CD8-positive, alpha-beta memory T cell (primary cell): Measurements from ENCODE around the gene SMIM14. TPM values are rescaled to one million over a fixed set of nuclear protein-coding genes. Genes with fewer than 3 reads are reported as not detected.
A peak's percentile ranks its signal among the peaks of the same experiment; 100 is the strongest.
"Not testable (repeated sequence)": the region's sequence is repeated elsewhere in the genome, so short reads cannot be mapped to it uniquely, and the experiment has no call there.

Experiments used
- CTCF ChIA-PET: fragments of 350-600 bp; sonication (Branson Sonifier 250); formaldehyde crosslinking; loops from one replicate; lab custom pipeline; 2021; ENCODE audit warnings: antibody characterized with exemption; lab: Charles Lee
- POLR2A ChIA-PET: fragments of 350-600 bp; sonication (Branson Sonifier 250); formaldehyde crosslinking; loops from one replicate; lab custom pipeline; 2021; ENCODE audit warnings: antibody characterized with exemption; lab: Charles Lee
- DNase-seq, 5 donors: peaks; one replicate each; pipeline versions ENCODE4 v3.0.0 to v3.0.0-alpha.2; 2020 to 2022; ENCODE audit warnings: mixed read lengths in 1 of 5
- H3K27ac ChIP-seq: one replicate; pipeline ENCODE4 v1.7.0; 2013; ENCODE audit warnings: low read depth, mild to moderate bottlenecking, low read length, moderate library complexity
- H3K27me3 ChIP-seq: 2 replicates; pipeline ENCODE4 v1.7.0; 2013; ENCODE audit warnings: low read length, mild to moderate bottlenecking; ENCODE audit not compliant: insufficient read depth, poor library complexity, severe bottlenecking
- H3K36me3 ChIP-seq: 2 replicates; pipeline ENCODE4 v1.7.0; 2013; ENCODE audit warnings: mild to moderate bottlenecking, low read length, moderate library complexity; ENCODE audit not compliant: insufficient read depth
- H3K4me1 ChIP-seq: 2 replicates; pipeline ENCODE4 v1.7.0; 2013; ENCODE audit warnings: mild to moderate bottlenecking, low read length, moderate library complexity; ENCODE audit not compliant: insufficient read depth
- H3K4me3 ChIP-seq: 2 replicates; pipeline ENCODE4 v1.7.0; 2013; ENCODE audit warnings: mild to moderate bottlenecking, low read length
- H3K9me3 ChIP-seq: 2 replicates; pipeline ENCODE4 v1.7.0; 2013; ENCODE audit warnings: mild to moderate bottlenecking, low read length
- H3K27ac Mint-ChIP-seq, 8 donors: one replicate each; pipeline ENCODE4 v1.8.0; 2020 to 2021; ENCODE audit warnings: mixed read lengths in 8 of 8, mild to moderate bottlenecking in 6 of 8, inconsistent platforms in 3 of 8, moderate library complexity in 3 of 8
- H3K27me3 Mint-ChIP-seq, 2 donors: one replicate each; pipeline ENCODE4 v1.8.0; 2020 to 2021; ENCODE audit warnings: mixed read lengths in 2 of 2, mild to moderate bottlenecking in 1 of 2, moderate library complexity in 1 of 2
- H3K36me3 Mint-ChIP-seq, 3 donors: one replicate each; pipeline ENCODE4 v1.8.0; 2020 to 2021; ENCODE audit warnings: mixed read lengths in 3 of 3, inconsistent platforms in 1 of 3, mild to moderate bottlenecking in 1 of 3
- H3K4me1 Mint-ChIP-seq, 3 donors: one replicate each; pipeline ENCODE4 v1.8.0; 2020 to 2021; ENCODE audit warnings: mixed read lengths in 3 of 3, inconsistent platforms in 1 of 3, mild to moderate bottlenecking in 1 of 3
- H3K4me3 Mint-ChIP-seq, 7 donors: one replicate each; pipeline ENCODE4 v1.8.0; 2020 to 2021; ENCODE audit warnings: mixed read lengths in 7 of 7, mild to moderate bottlenecking in 6 of 7, moderate library complexity in 4 of 7, inconsistent platforms in 2 of 7
- H3K9me3 Mint-ChIP-seq, 5 donors: one replicate each; pipeline ENCODE4 v1.8.0; 2020 to 2022; ENCODE audit warnings: mixed read lengths in 5 of 5, mild to moderate bottlenecking in 3 of 5, moderate library complexity in 2 of 5, inconsistent platforms in 1 of 5
- polyA plus RNA-seq: library from polyadenylated mRNA; unstranded; fragments of 300-500 nt; fragmentation: Illumina TruSeq; gene quantifications from one replicate; pipeline ENCODE4 v1.2.3, GENCODE V29; 2021
- total RNA-seq, 2 experiments: library from RNA; stranded (reverse); gene quantifications; one replicate each; pipeline ENCODE4 v1.2.3, GENCODE V29; 2021

The SMIM14 gene
- total and polyA plus RNA-seq, 3 experiments from 2014 or later, result 2.2 to 46.4 (median 2.2) TPM

DNA sequence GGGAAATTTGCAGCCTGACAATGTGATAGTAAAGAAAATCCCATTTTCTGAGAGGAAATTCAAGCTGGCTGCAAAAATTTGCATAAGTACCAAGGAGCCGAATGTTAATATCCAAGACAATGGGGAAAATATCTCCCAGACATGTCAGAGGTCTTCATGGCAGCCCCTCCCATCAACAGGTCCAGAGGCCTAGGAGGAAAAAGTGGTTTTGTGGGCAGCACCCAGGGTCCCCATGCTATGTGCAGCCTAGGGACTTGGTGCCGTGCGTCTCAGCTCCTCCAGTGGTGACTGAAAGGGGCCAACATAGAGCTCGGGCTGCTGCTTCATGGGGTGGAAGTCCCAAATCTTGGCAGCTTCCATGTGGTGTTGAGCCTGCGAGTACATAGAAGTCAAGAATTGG lies 105.1 kb downstream of the SMIM14 start:
- Histone ChIP-seq H3K27ac (no peak overlapping the region), H3K27me3 (no peaks in the 10 kb centered on the region), H3K4me3 (no peak overlapping the region), H3K4me1 (no peaks in the 10 kb centered on the region), H3K36me3 (no peaks in the 10 kb centered on the region), H3K9me3 (no peaks in the 10 kb centered on the region)
- ChIA-PET CTCF (no interaction called here), POLR2A (interaction anchor here (0.5 kb wide), 1 partner anchor 317 kb away, joined by 4 read pairs; no protein-coding TSS in a partner anchor)
- H3K4me1 Mint-ChIP-seq, result peaks cover under 1 to 7% (median 2%) of the 10 kb centered on the region in 3 donors
- peaks cover 10 to 33% (median 13%) of the 10 kb centered on the region in 3 donors for H3K36me3 Mint-ChIP-seq
- no peak overlapping the region for H3K4me3 Mint-ChIP-seq
- peaks cover 6 to 20% (median 13%) of the 10 kb centered on the region in 5 donors for H3K9me3 Mint-ChIP-seq
- H3K27me3 Mint-ChIP-seq, result no peaks in the 10 kb centered on the region
- no peak overlapping the region for H3K27ac Mint-ChIP-seq
- DNase-seq, result no peak

- CTCF ChIA-PET, result not testable (repeated sequence)
Measured at GRCh38 chr4:39532237-39532636, 106.4 kb downstream of the SMIM14 start.

DNA sequence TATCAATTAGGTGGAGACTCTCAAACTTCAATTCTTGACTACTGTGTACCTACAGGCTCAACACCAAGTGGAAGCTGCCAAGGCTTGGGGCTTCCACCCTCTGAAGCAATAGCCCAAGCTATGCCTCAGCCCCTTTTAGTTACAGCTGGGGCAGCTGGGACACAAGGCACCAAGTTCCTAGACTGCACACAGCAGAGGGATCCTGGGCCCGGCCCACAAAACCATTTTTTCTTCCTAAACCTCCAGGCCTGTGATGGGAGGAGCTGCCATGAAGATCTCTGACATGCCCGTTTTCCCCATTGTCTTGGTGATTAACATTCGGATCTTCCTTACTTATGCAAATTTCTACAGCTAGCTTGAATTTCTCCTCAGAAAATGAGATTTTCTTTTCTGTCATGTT lies 108.0 kb downstream of the SMIM14 start:
- POLR2A ChIA-PET, result no interaction called here
- Mint-ChIP-seq H3K27ac (peak overlapping the region in 1 of 8 donors; percentile 43), H3K9me3 (peaks cover 6 to 20% (median 13%) of the 10 kb centered on the region in 5 donors), H3K27me3 (no peaks in the 10 kb centered on the region), H3K4me1 (peaks cover 20 to 25% (median 21%) of the 10 kb centered on the region in 3 donors), H3K4me3 (peak overlapping the region in 1 of 7 donors; percentile 31), H3K36me3 (peaks cover 10 to 33% (median 25%) of the 10 kb centered on the region in 3 donors)
- no peak for DNase-seq
- H3K27ac ChIP-seq, result no peak overlapping the region
- no peaks in the 10 kb centered on the region for H3K27me3 ChIP-seq
- H3K4me3 ChIP-seq, result no peak overlapping the region
- H3K36me3 ChIP-seq, result no peaks in the 10 kb centered on the region
- no peaks in the 10 kb centered on the region for H3K9me3 ChIP-seq
- CTCF ChIA-PET, result no interaction called here
- H3K4me1 ChIP-seq, result peaks cover 15% of the 10 kb centered on the region

More at GRCh38 chr4:39532237-39532636, 106.4 kb downstream of the SMIM14 start:
- H3K36me3 ChIP-seq, H3K9me3 ChIP-seq, H3K4me3 ChIP-seq, H3K27ac ChIP-seq, DNase-seq, H3K4me1 ChIP-seq, H3K4me3 Mint-ChIP-seq, H3K27me3 Mint-ChIP-seq, POLR2A ChIA-PET, H3K27me3 ChIP-seq: not testable (repeated sequence)
- H3K4me1 Mint-ChIP-seq, result peaks cover 8 to 14% (median 8%) of the 10 kb centered on the region in 3 donors
- H3K36me3 Mint-ChIP-seq, result peaks cover 10 to 33% (median 21%) of the 10 kb centered on the region in 3 donors
- H3K27ac Mint-ChIP-seq, result peak overlapping the region in 1 of 8 donors; percentile 55
- peaks cover 6 to 20% (median 13%) of the 10 kb centered on the region in 5 donors for H3K9me3 Mint-ChIP-seq

DNA sequence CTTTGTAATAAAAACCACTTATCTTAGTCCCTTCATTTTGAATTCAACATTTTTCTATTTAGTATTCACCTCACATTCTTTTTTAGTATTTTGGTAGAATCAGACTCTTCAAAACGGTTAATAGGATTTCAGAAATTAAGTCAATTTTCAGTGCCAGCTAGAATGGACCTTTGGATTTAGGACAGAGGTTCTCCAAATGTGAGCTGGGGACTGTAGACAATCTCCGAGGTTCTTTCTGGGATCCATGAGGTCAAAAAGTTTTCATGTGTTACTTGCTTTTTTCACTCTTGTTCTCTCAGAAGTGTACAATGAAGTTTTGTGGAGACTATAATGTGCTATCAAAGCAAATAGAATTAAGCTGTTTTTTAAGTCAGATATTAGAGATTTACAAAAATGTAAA lies 109.1 kb downstream of the SMIM14 start:
- H3K4me3 Mint-ChIP-seq, result peak overlapping the region in 4 of 7 donors; percentile 17 to 99 (median 48)
- H3K4me1 Mint-ChIP-seq, result peaks cover 21 to 30% (median 25%) of the 10 kb centered on the region in 3 donors
- peaks cover 10 to 32% (median 25%) of the 10 kb centered on the region in 3 donors for H3K36me3 Mint-ChIP-seq
- H3K9me3 Mint-ChIP-seq, result peaks cover 6 to 20% (median 13%) of the 10 kb centered on the region in 5 donors
- H3K27me3 ChIP-seq, result no peaks in the 10 kb centered on the region
- H3K4me3 ChIP-seq, result no peak overlapping the region
- H3K27me3 Mint-ChIP-seq, result no peaks in the 10 kb centered on the region
- CTCF ChIA-PET, result no interaction called here
- no peak for DNase-seq
- no peaks in the 10 kb centered on the region for H3K36me3 ChIP-seq
- H3K4me1 ChIP-seq, result peaks cover 15% of the 10 kb centered on the region
- H3K27ac ChIP-seq, result no peak overlapping the region
- POLR2A ChIA-PET, result no interaction called here
- H3K9me3 ChIP-seq, result no peaks in the 10 kb centered on the region
- peak overlapping the region in 3 of 8 donors; percentile 6 to 34 (median 29) for H3K27ac Mint-ChIP-seq

GRCh38 chr4:39528061-39528465 lies 110.6 kb downstream of the SMIM14 start:
- H3K9me3 Mint-ChIP-seq, result peaks cover 6 to 20% (median 13%) of the 10 kb centered on the region in 5 donors
- POLR2A ChIA-PET, result interaction anchor here (0.6 to 2.3 kb wide), 2 partner anchors 110 to 445 kb away, joined by 3 to 16 read pairs; partner anchors contain the start of gene SMIM14
- Histone ChIP-seq H3K27me3 (no peaks in the 10 kb centered on the region), H3K36me3 (no peaks in the 10 kb centered on the region), H3K9me3 (no peaks in the 10 kb centered on the region), H3K27ac (peak overlapping the region; percentile 72), H3K4me1 (peaks cover 15% of the 10 kb centered on the region), H3K4me3 (peak overlapping the region; percentile 76)
- DNase-seq, result no peak
- H3K27ac Mint-ChIP-seq, result peak overlapping the region; percentile 39 to 96 (median 82)
- peak overlapping the region; percentile 96 to 100 (median 99) for H3K4me3 Mint-ChIP-seq
- H3K36me3 Mint-ChIP-seq, result peaks cover 8 to 29% (median 25%) of the 10 kb centered on the region in 3 donors
- H3K4me1 Mint-ChIP-seq, result peaks cover 21 to 31% (median 25%) of the 10 kb centered on the region in 3 donors
- H3K27me3 Mint-ChIP-seq, result no peaks in the 10 kb centered on the region
- CTCF ChIA-PET, result interaction anchor here (1.0 to 1.1 kb wide), 3 partner anchors 14 to 451 kb away, joined by 4 read pairs; no protein-coding TSS in a partner anchor

DNA sequence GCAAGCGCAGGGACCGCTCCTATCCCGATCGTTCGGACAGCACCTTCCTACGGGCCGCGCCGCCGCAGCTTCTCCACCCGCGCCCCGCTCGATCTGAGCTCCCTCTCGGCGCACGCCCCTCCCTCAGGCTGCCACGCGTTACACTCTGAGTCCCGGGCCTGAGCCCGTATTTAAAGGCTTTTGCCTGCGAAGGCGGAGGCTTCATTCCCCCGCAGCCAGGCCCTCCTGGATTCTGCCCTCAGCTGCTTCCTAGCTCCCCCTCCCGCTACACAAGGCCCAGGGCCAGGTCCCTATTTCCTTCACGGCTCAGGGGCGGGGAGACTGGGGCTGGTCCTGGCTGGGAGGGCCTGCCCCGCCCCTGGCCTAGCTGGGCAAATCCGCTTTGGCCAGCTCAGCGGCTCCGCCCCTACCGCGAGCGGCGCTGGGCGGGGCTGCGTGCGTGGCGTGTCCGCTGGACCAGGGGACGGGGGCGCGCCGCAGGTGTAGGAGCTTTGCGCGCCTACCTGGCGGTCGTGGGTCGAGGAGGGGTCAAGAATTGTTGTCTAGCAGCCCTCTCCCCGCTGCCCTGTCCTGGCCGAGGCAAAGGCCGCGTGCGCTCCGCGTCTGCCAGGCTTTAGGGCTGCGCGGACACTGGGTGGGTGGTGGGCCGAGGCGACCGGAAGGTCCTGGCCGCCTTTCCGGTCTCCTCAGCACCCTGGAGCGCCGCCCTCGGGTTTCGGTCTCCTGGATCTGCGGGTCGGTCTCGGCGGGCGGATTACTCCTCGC lies 111.2 kb downstream of the SMIM14 start, which contains the start of gene UGDH:
Gene UGDH (minus strand): TSS at position 144 of the 765 bp plus-strand sequence. CDS start 5,927 bp downstream, outside the sequence.
- H3K27ac Mint-ChIP-seq, result peak within 1 kb of the TSS; percentile 50 to 99 (median 97)
- peak; percentile 88 to 92 (median 89) for DNase-seq
- Histone ChIP-seq H3K27ac (peak within 1 kb of the TSS; percentile 72), H3K27me3 (no peaks in the 10 kb centered on the region), H3K36me3 (no peaks in the 10 kb centered on the region), H3K9me3 (no peaks in the 10 kb centered on the region), H3K4me1 (peaks cover 15% of the 10 kb centered on the region), H3K4me3 (peak within 1 kb of the TSS; percentile 76)
- peaks cover 6 to 20% (median 12%) of the 10 kb centered on the region in 5 donors for H3K9me3 Mint-ChIP-seq
- no peaks in the 10 kb centered on the region for H3K27me3 Mint-ChIP-seq
- peaks cover 4 to 23% (median 22%) of the 10 kb centered on the region in 3 donors for H3K36me3 Mint-ChIP-seq
- peak within 1 kb of the TSS; percentile 96 to 100 (median 99) for H3K4me3 Mint-ChIP-seq
- peaks cover 21 to 31% (median 25%) of the 10 kb centered on the region in 3 donors for H3K4me1 Mint-ChIP-seq
- CTCF ChIA-PET, result interaction anchor here (0.8 to 1.2 kb wide), 6 partner anchors 14 to 452 kb away, joined by 3 to 4 read pairs (median 4); no protein-coding TSS in a partner anchor
- POLR2A ChIA-PET, result interaction anchor here (0.5 to 2.3 kb wide), 8 partner anchors 15 to 1314 kb away, joined by 3 to 16 read pairs (median 3); partner anchors contain the start of genes LIAS, PDS5A, RPL9 and SMIM14

GRCh38 chr4:39526765-39527295 lies 111.8 kb downstream of the SMIM14 start:
- DNase-seq, result peak in 4 of 5 donors; percentile 4 to 49 (median 17)
- Histone ChIP-seq H3K4me1 (peaks cover 15% of the 10 kb centered on the region), H3K9me3 (no peaks in the 10 kb centered on the region), H3K36me3 (no peaks in the 10 kb centered on the region), H3K27ac (peak overlapping the region; percentile 72), H3K4me3 (peak overlapping the region; percentile 76), H3K27me3 (no peaks in the 10 kb centered on the region)
- Mint-ChIP-seq H3K9me3 (peaks cover 3 to 14% (median 11%) of the 10 kb centered on the region in 5 donors), H3K27ac (peak overlapping the region; percentile 38 to 99 (median 91)), H3K4me1 (peaks cover 21 to 31% (median 25%) of the 10 kb centered on the region in 3 donors), H3K27me3 (no peaks in the 10 kb centered on the region), H3K36me3 (peaks cover 2 to 18% (median 16%) of the 10 kb centered on the region in 3 donors), H3K4me3 (peak overlapping the region; percentile 96 to 100 (median 99))
- ChIA-PET CTCF (interaction anchor here (0.8 to 1.2 kb wide), 6 partner anchors 13 to 452 kb away, joined by 3 to 4 read pairs (median 4); no protein-coding TSS in a partner anchor), POLR2A (interaction anchor here (0.5 to 2.3 kb wide), 6 partner anchors 16 to 1314 kb away, joined by 3 to 16 read pairs (median 4); partner anchors contain the start of genes LIAS, PDS5A, RPL9 and SMIM14)
